A673 (cell line): ENCODE measurements around the gene AKR1C8. TPM values are rescaled to one million over a fixed set of nuclear protein-coding genes. Genes with fewer than 3 reads are reported as not detected.

ENCODE experiments used
- BruUV-seq: library from RNA; stranded (reverse); fragments of 400-500 nt; replicated peaks from 2 replicates; lab custom pipeline; 2021; lab: Mats Ljungman, UMichigan
- CTCF ChIA-PET: fragments of 300-600 bp; sonication (Branson Sonifier 250); formaldehyde crosslinking; loops from one replicate; lab custom pipeline; 2022; ENCODE audit warnings: antibody characterized with exemption; lab: Charles Lee
- POLR2A ChIA-PET: fragments of 300-600 bp; sonication (Branson Sonifier 250); formaldehyde crosslinking; loops from one replicate; lab custom pipeline; 2022; ENCODE audit warnings: antibody characterized with exemption; ENCODE audit not compliant: low non-redundant PET; lab: Charles Lee
- DNase-seq: peaks from one replicate; pipeline ENCODE4 v3.0.0-alpha.2; 2015; ENCODE audit warnings: low spot score
- H3K27ac ChIP-seq: fragments of 200-600 bp; sonication (generic); 2 replicates; pipeline ENCODE4 v1.5.1; 2016; ENCODE audit warnings: mixed run types, low read depth, mild to moderate bottlenecking, mixed read lengths, antibody characterized with exemption, low read length; ENCODE audit not compliant: poor library complexity, severe bottlenecking
- H3K27me3 ChIP-seq: fragments of 200-600 bp; sonication (generic); replicated peaks from 2 replicates; pipeline ENCODE4 v1.6.1; 2017; ENCODE audit warnings: mixed run types, low read depth, mild to moderate bottlenecking, mixed read lengths, antibody characterized with exemption, low read length; ENCODE audit not compliant: insufficient read depth, poor library complexity
- H3K36me3 ChIP-seq: fragments of 200-600 bp; sonication (generic); 2 replicates; pipeline ENCODE4 v1.6.1; 2016; ENCODE audit warnings: mixed run types, mild to moderate bottlenecking, mixed read lengths, antibody characterized with exemption, low read length; ENCODE audit not compliant: insufficient read depth, poor library complexity, severe bottlenecking
- H3K4me1 ChIP-seq: fragments of 200-600 bp; sonication (generic); 2 replicates; pipeline ENCODE4 v1.6.1; 2017; ENCODE audit warnings: mixed run types, mild to moderate bottlenecking, mixed read lengths, antibody characterized with exemption, low read length; ENCODE audit not compliant: insufficient read depth, poor library complexity, severe bottlenecking
- H3K4me3 ChIP-seq: fragments of 200-600 bp; sonication (generic); 2 replicates; pipeline ENCODE4 v1.5.1; 2016; ENCODE audit warnings: low read depth, mixed run types, mild to moderate bottlenecking, mixed read lengths, low read length; ENCODE audit not compliant: poor library complexity, severe bottlenecking
- H3K9me3 ChIP-seq: fragments of 200-600 bp; sonication (generic); 2 replicates; pipeline ENCODE4 v1.6.1; 2016; ENCODE audit warnings: mixed run types, low read depth, mild to moderate bottlenecking, mixed read lengths, antibody characterized with exemption, low read length; ENCODE audit not compliant: poor library complexity, severe bottlenecking
- EZH2 ChIP-seq: fragments of 200-600 bp; sonication (generic); IDR thresholded peaks from 2 replicates; pipeline ENCODE4 v1.6.1; 2017; ENCODE audit warnings: borderline replicate concordance, low read depth, mild to moderate bottlenecking, mixed read lengths, antibody characterized with exemption, low read length; ENCODE audit not compliant: poor library complexity, severe bottlenecking
- intact Hi-C: fragments of 100-400 bp; cut with micrococcal nuclease; formaldehyde crosslinking; loops from one replicate; pipeline ENCODE4 v1.10.0; 2022; ENCODE audit not compliant: unreplicated experiment
- total RNA-seq: library from RNA; stranded (reverse); gene quantifications from 2 replicates; pipeline ENCODE4 v1.2.3, GENCODE V29; 2021
- TF ChIP-seq, protein P1 (sequence below): fragments of 300-800, 200-600 bp; sonication (generic); conservative IDR thresholded peaks from 2 replicates; pipeline ENCODE4 v1.5.1; 2017; ENCODE audit warnings: low read depth, mild to moderate bottlenecking, antibody characterized with exemption, low read length, moderate library complexity, mixed read lengths

Gene AKR1C8
- total RNA-seq, 1 experiment from 2014 or later = 0.58 TPM

DNA sequence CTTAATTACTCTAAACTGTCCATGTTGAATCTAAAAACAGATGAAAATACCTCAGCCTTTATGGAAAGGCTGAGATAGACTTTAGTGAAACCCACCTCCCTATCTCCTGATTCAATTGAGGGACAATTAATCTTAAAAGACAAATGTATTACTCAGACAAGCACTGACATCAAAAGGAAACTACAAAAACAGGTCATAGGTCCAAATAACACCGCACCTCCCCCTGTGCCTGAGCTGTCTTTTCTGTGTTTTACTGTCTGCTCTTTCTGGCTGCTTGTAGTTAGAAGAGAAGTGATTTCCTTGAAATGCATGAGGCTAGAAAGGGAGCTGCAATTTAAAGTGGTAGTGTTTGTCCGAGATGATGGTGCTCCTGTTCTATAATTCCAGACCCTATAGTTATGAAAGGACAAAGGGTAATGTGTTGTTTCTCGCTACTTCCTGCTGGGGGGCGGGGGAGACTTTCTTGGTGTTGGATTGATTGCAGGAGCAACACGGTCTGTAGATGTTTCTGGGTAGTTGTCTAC is 16.0 kb downstream of the AKR1C8 start:
- TF ChIP-seq, protein P1, sequence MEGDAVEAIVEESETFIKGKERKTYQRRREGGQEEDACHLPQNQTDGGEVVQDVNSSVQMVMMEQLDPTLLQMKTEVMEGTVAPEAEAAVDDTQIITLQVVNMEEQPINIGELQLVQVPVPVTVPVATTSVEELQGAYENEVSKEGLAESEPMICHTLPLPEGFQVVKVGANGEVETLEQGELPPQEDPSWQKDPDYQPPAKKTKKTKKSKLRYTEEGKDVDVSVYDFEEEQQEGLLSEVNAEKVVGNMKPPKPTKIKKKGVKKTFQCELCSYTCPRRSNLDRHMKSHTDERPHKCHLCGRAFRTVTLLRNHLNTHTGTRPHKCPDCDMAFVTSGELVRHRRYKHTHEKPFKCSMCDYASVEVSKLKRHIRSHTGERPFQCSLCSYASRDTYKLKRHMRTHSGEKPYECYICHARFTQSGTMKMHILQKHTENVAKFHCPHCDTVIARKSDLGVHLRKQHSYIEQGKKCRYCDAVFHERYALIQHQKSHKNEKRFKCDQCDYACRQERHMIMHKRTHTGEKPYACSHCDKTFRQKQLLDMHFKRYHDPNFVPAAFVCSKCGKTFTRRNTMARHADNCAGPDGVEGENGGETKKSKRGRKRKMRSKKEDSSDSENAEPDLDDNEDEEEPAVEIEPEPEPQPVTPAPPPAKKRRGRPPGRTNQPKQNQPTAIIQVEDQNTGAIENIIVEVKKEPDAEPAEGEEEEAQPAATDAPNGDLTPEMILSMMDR = no peak
- TF ChIP-seq EZH2 = no peak
- no peaks in the 10 kb centered on the region for H3K36me3 ChIP-seq
- DNase-seq = no peak
- BruUV-seq = no TSS peak
- H3K4me1 ChIP-seq = no peaks in the 10 kb centered on the region
- peaks cover 21% of the 10 kb centered on the region for H3K9me3 ChIP-seq
- intact Hi-C loops = no loop called here
- ChIA-PET CTCF (no interaction called here), POLR2A (no interaction called here)
- no peaks in the 10 kb centered on the region for H3K27me3 ChIP-seq
- H3K27ac ChIP-seq = no peak overlapping the region
- no peak overlapping the region for H3K4me3 ChIP-seq

DNA sequence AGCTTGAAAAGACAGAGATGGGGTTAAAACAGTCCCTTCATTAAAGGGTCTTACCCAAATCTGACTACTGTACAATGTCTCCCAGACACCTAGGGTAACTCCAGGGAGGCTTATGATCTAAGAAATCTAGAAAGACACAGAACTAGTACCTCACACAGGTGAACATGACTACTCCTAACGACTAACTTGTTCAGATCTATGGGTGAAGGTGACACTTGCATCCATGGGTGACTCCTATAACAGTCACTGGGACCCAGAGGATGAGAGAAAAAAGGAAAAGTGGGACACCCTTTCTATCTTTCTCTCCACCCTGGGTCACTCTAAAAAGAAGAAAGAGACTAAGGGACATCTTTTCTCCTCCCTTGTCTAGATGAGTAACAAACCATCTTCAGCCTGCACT is 19.2 kb downstream of the AKR1C8 start:
- TF ChIP-seq, protein P1 = no peak
- TF ChIP-seq EZH2 = no peak
- intact Hi-C loops = no loop called here
- no TSS peak for BruUV-seq

DNA sequence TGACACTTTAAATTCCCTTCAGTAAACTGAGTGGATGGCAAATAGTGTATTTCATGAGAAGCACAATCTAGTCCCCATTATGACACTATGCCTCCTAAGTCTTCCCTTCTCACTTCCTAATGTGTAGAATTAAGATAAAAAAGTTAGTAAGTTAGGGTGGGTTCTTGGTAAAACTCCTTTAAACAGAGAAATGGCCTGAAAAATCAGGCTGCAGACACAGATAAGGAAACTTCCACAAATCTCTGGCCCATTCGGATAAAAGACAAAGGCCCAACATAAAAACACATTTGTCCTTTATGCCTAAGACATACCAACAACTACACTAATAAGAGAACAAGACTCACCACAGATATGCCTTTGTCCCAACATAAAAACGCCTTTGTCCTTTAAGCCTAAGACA is 21.5 kb downstream of the AKR1C8 start:
- no peak for TF ChIP-seq EZH2
- TF ChIP-seq, protein P1 = no peak
- BruUV-seq = no TSS peak
- peaks cover 31% of the 10 kb centered on the region for H3K9me3 ChIP-seq
- DNase-seq = no peak
- H3K4me3 ChIP-seq = no peak overlapping the region
- intact Hi-C loops = no loop called here
- ChIA-PET CTCF (no interaction called here), POLR2A (no interaction called here)
- no peaks in the 10 kb centered on the region for H3K27me3 ChIP-seq
- no peaks in the 10 kb centered on the region for H3K4me1 ChIP-seq
- no peaks in the 10 kb centered on the region for H3K36me3 ChIP-seq
- no peak overlapping the region for H3K27ac ChIP-seq

More for the DNA sequence above, 19.2 kb downstream of the AKR1C8 start:
- ChIA-PET POLR2A (no interaction called here), CTCF (no interaction called here)
- Histone ChIP-seq H3K9me3 (peaks cover 31% of the 10 kb centered on the region), H3K4me3 (no peak overlapping the region), H3K4me1 (no peaks in the 10 kb centered on the region), H3K27me3 (no peaks in the 10 kb centered on the region), H3K27ac (no peak overlapping the region), H3K36me3 (no peaks in the 10 kb centered on the region)
- DNase-seq = peak; percentile 20
